ENCODE measurements around the gene REEP5. TPM values are rescaled to one million over a fixed set of nuclear protein-coding genes. Genes with fewer than 3 reads are reported as not detected.

REEP5 gene
- total and polyA plus RNA-seq, 2 of the 13 experiments (the other 11 are each of a cell fraction or from before 2014, with no cell fraction given) = 49.4 to 239 TPM

- TF ChIP-seq ZNF652 (CRISPR knock-in tag; IDR thresholded peaks at IDR 0.05; ENCODE audit: borderline replicate concordance, low read depth) = no peak
- TF ChIP-seq ZFP36L1 (CRISPR knock-in tag; IDR thresholded peaks at IDR 0.05) = no peak; the same call in 1 of the 2 replicates
- TF ChIP-seq BHLHE40 (IDR thresholded peaks at IDR 0.05; ENCODE audit: low read length) = no peak
- no peak for TF ChIP-seq RXRA (CRISPR knock-in tag; IDR thresholded peaks at IDR 0.05)
- TF ChIP-seq HIVEP1 (CRISPR knock-in tag; IDR thresholded peaks at IDR 0.05) = no peak
- no peak for TF ChIP-seq GTF3A (CRISPR knock-in tag; conservative IDR thresholded peaks at IDR 0.05)
- TF ChIP-seq REST (IDR thresholded peaks at IDR 0.05; ENCODE audit: borderline replicate concordance in 1 of 2, low read depth in 1 of 2, low read length in 2 of 2) = 0 out of 4 replicates have a peak, but pooled peaks of 1 of the 2 experiments have one; percentile 21
- no peak for TF ChIP-seq ZNF614 (CRISPR knock-in tag; IDR thresholded peaks at IDR 0.05; ENCODE audit: borderline replicate concordance)
- TF ChIP-seq TGIF2 (CRISPR knock-in tag; IDR thresholded peaks at IDR 0.05) = 0 out of 2 replicates have a peak, but pooled peaks have one; percentile 35
- TF ChIP-seq ZNF510 (CRISPR knock-in tag; IDR thresholded peaks at IDR 0.05; ENCODE audit: low read depth) = no peak
- no peak for TF ChIP-seq ZNF160 (CRISPR knock-in tag; IDR thresholded peaks at IDR 0.05)
- TF ChIP-seq ZNF816 (CRISPR knock-in tag; IDR thresholded peaks at IDR 0.05; ENCODE audit: borderline replicate concordance) = no peak
- TF ChIP-seq TCF7L2 (IDR thresholded peaks at IDR 0.05; ENCODE audit: low read depth, low read length) = no peak
- no peak for TF ChIP-seq THRA (CRISPR knock-in tag; IDR thresholded peaks at IDR 0.05; ENCODE audit: borderline replicate concordance)
- no peak for TF ChIP-seq CCDC6 (CRISPR knock-in tag; IDR thresholded peaks at IDR 0.05)
- TF ChIP-seq ZNF841 (CRISPR knock-in tag; IDR thresholded peaks at IDR 0.05; ENCODE audit: borderline replicate concordance) = no peak
- no peak for TF ChIP-seq ZNF710 (CRISPR knock-in tag; IDR thresholded peaks at IDR 0.05; ENCODE audit: borderline replicate concordance)
- no peak for TF ChIP-seq RCOR2 (CRISPR knock-in tag; IDR thresholded peaks at IDR 0.05)
- TF ChIP-seq RBM39 (IDR thresholded peaks at IDR 0.05; ENCODE audit: low read depth, low read length, poor library complexity, severe bottlenecking) = no peak
Observed at GRCh38 chr5:112921026-112921832, 798 bp downstream of the REEP5 start (continued).
